Mammary epithelial cell (primary cell): ENCODE measurements around the gene ZNF563.

ENCODE experiments used
- EZH2 ChIP-seq: IDR thresholded peaks from 2 replicates; pipeline ENCODE4 v1.6.1; 2012; ENCODE audit warnings: low read length, inconsistent platforms, borderline replicate concordance
- TF ChIP-seq, protein P1 (sequence below), 2 donors: IDR thresholded peaks in 1 of 2; conservative IDR thresholded peaks in 1 of 2; 2 replicates each; pipeline ENCODE4 v1.5.1; 2011 to 2012; ENCODE audit warnings: inconsistent platforms in 2 of 2, low read length in 2 of 2, mild to moderate bottlenecking in 2 of 2, control low read depth in 1 of 2, low read depth in 1 of 2; ENCODE audit not compliant: insufficient read depth in 1 of 2; ENCODE audit errors: extremely low read depth in 1 of 2

GRCh38 chr19:12365236-12366162 is 32.1 kb upstream of the ZNF563 start, which contains the start of gene ZNF442:
- TF ChIP-seq EZH2 = no peak
- TF ChIP-seq, protein P1, sequence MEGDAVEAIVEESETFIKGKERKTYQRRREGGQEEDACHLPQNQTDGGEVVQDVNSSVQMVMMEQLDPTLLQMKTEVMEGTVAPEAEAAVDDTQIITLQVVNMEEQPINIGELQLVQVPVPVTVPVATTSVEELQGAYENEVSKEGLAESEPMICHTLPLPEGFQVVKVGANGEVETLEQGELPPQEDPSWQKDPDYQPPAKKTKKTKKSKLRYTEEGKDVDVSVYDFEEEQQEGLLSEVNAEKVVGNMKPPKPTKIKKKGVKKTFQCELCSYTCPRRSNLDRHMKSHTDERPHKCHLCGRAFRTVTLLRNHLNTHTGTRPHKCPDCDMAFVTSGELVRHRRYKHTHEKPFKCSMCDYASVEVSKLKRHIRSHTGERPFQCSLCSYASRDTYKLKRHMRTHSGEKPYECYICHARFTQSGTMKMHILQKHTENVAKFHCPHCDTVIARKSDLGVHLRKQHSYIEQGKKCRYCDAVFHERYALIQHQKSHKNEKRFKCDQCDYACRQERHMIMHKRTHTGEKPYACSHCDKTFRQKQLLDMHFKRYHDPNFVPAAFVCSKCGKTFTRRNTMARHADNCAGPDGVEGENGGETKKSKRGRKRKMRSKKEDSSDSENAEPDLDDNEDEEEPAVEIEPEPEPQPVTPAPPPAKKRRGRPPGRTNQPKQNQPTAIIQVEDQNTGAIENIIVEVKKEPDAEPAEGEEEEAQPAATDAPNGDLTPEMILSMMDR (conservative IDR thresholded peaks at IDR 0.05 in 1 of 2, IDR thresholded peaks at IDR 0.05 in 1 of 2; ENCODE audit: extremely low read depth in 1 of 2, insufficient read depth in 1 of 2, low read depth in 1 of 2, low read length in 2 of 2) = peak; percentile 14 to 65
